PC-9 (cell line): ENCODE data around the gene TDO2. TPM values are rescaled to one million over a fixed set of nuclear protein-coding genes. Genes with fewer than 3 reads are reported as not detected.

Experiments used
- BruUV-seq: library from RNA; stranded (reverse); fragments of 400-500 nt; replicated peaks from 2 replicates; lab custom pipeline; 2021; lab: Mats Ljungman, UMichigan
- CTCF ChIA-PET: fragments of 300-600 bp; sonication (Branson Sonifier 250); formaldehyde crosslinking; loops from one replicate; lab custom pipeline; 2022; ENCODE audit warnings: antibody characterized with exemption; lab: Charles Lee
- POLR2A ChIA-PET: fragments of 300-600 bp; sonication (Branson Sonifier 250); formaldehyde crosslinking; loops from one replicate; lab custom pipeline; 2022; ENCODE audit warnings: antibody characterized with exemption; ENCODE audit not compliant: unreplicated experiment; lab: Charles Lee
- DNase-seq, 2 experiments: peaks; one replicate each; pipeline versions ENCODE4 v3.0.0 to v3.0.0-alpha.2; 2015 to 2022; ENCODE audit warnings: mixed read lengths in 1 of 2
- H2AFZ ChIP-seq: fragments of 200-600 bp; sonication (generic); 2 replicates; pipeline ENCODE4 v1.8.1; 2017; ENCODE audit warnings: antibody characterized with exemption
- H3F3A ChIP-seq: fragments of 200-600 bp; sonication (generic); 2 replicates; pipeline ENCODE4 v1.8.1; 2017; ENCODE audit warnings: antibody characterized with exemption, mild to moderate bottlenecking, low read depth; ENCODE audit not compliant: insufficient read depth
- H3K27ac ChIP-seq: fragments of 200-600 bp; sonication (generic); 2 replicates; pipeline ENCODE4 v1.6.1; 2016; ENCODE audit warnings: mixed run types
- H3K27me3 ChIP-seq: fragments of 200-600 bp; sonication (generic); 2 replicates; pipeline ENCODE4 v1.6.1; 2016; ENCODE audit warnings: low read depth, mixed run types; ENCODE audit not compliant: insufficient read depth
- H3K36me3 ChIP-seq: fragments of 200-600 bp; sonication (generic); 2 replicates; pipeline ENCODE4 v1.6.1; 2016; ENCODE audit warnings: low read depth, mixed run types
- H3K4me1 ChIP-seq: fragments of 200-600 bp; sonication (generic); replicated peaks from 2 replicates; pipeline ENCODE4 v1.6.1; 2016; ENCODE audit warnings: mixed run types; ENCODE audit not compliant: insufficient read depth
- H3K4me2 ChIP-seq: fragments of 200-600 bp; sonication (generic); 2 replicates; pipeline ENCODE4 v1.6.1; 2017; ENCODE audit warnings: mixed run types
- H3K4me3 ChIP-seq: fragments of 200-600 bp; sonication (generic); 2 replicates; pipeline ENCODE4 v1.6.1; 2016; ENCODE audit warnings: mixed run types
- H3K79me2 ChIP-seq: fragments of 200-600 bp; sonication (generic); 2 replicates; pipeline ENCODE4 v1.6.1; 2017; ENCODE audit warnings: low read depth, mixed run types
- H3K9me2 ChIP-seq: fragments of 200-600 bp; sonication (generic); 2 replicates; pipeline ENCODE4 v1.8.1; 2017; ENCODE audit warnings: mild to moderate bottlenecking; ENCODE audit not compliant: insufficient read depth
- H3K9me3 ChIP-seq: fragments of 200-600 bp; sonication (generic); 2 replicates; pipeline ENCODE4 v1.8.1; 2016; ENCODE audit warnings: low read depth; ENCODE audit not compliant: insufficient read depth
- H4K20me1 ChIP-seq: fragments of 200-600 bp; sonication (generic); 2 replicates; pipeline ENCODE4 v1.8.1; 2017; ENCODE audit not compliant: insufficient read depth
- CTCF ChIP-seq: fragments of 200-600 bp; sonication (generic); conservative IDR thresholded peaks from 2 replicates; pipeline ENCODE4 v1.6.1; 2017; ENCODE audit warnings: mixed run types, antibody characterized with exemption, mild to moderate bottlenecking, moderate library complexity
- EZH2 ChIP-seq: fragments of 200-600 bp; sonication (generic); IDR thresholded peaks from 2 replicates; pipeline ENCODE4 v1.8.0; 2017; ENCODE audit warnings: antibody characterized with exemption, low read depth
- intact Hi-C: fragments of 100-400 bp; cut with micrococcal nuclease; formaldehyde crosslinking; loops from one replicate; pipeline ENCODE4 v1.10.0; 2022; ENCODE audit not compliant: unreplicated experiment
- total RNA-seq: library from RNA; stranded (reverse); gene quantifications from 2 replicates; pipeline ENCODE4 v1.2.3, GENCODE V29; 2021

The TDO2 gene
- total RNA-seq, 1 experiment from 2014 or later, result 1.3 TPM

- DNase-seq, result no peak
- no peak overlapping the region for H3K4me3 ChIP-seq
- POLR2A ChIA-PET, result no interaction called here
- no TSS peak for BruUV-seq
- no peak overlapping the region for H2AFZ ChIP-seq
- no peak for TF ChIP-seq EZH2
- TF ChIP-seq CTCF, result no peak
- H3F3A ChIP-seq, result no peaks in the 10 kb centered on the region
- no peak overlapping the region for H3K27ac ChIP-seq
- no peaks in the 10 kb centered on the region for H3K36me3 ChIP-seq
- H3K9me2 ChIP-seq, result no peaks in the 10 kb centered on the region
- CTCF ChIA-PET, result no interaction called here
- no peaks in the 10 kb centered on the region for H3K79me2 ChIP-seq
- no peaks in the 10 kb centered on the region for H3K9me3 ChIP-seq
- H3K4me2 ChIP-seq, result no peak overlapping the region
- no peaks in the 10 kb centered on the region for H3K4me1 ChIP-seq
- intact Hi-C loops, result no loop called here
- H3K27me3 ChIP-seq, result no peaks in the 10 kb centered on the region
- H4K20me1 ChIP-seq, result no peaks in the 10 kb centered on the region
Measured at GRCh38 chr4:155907556-155907955, 4.1 kb downstream of the TDO2 start.

- H3K4me3 ChIP-seq, result no peak overlapping the region
- intact Hi-C loops, result no loop called here
- no peak overlapping the region for H3K27ac ChIP-seq
- no peak overlapping the region for H2AFZ ChIP-seq
- no peak for DNase-seq
- no peaks in the 10 kb centered on the region for H3K9me2 ChIP-seq
- no peaks in the 10 kb centered on the region for H3K4me1 ChIP-seq
- H3K79me2 ChIP-seq, result no peaks in the 10 kb centered on the region
- no peaks in the 10 kb centered on the region for H4K20me1 ChIP-seq
- no peaks in the 10 kb centered on the region for H3K36me3 ChIP-seq
- no peaks in the 10 kb centered on the region for H3F3A ChIP-seq
- ChIA-PET POLR2A (no interaction called here), CTCF (no interaction called here)
- H3K9me3 ChIP-seq, result no peaks in the 10 kb centered on the region
- H3K27me3 ChIP-seq, result no peaks in the 10 kb centered on the region
- H3K4me2 ChIP-seq, result no peak overlapping the region
- no TSS peak for BruUV-seq
- TF ChIP-seq EZH2 (no peak), CTCF (no peak)
Measured at GRCh38 chr4:155908187-155909139, 5.0 kb downstream of the TDO2 start.

- Histone ChIP-seq H3K79me2 (no peaks in the 10 kb centered on the region), H3K4me3 (no peak overlapping the region), H2AFZ (no peak overlapping the region), H4K20me1 (no peaks in the 10 kb centered on the region), H3K9me3 (no peaks in the 10 kb centered on the region), H3K4me2 (no peak overlapping the region), H3K36me3 (no peaks in the 10 kb centered on the region), H3K4me1 (no peaks in the 10 kb centered on the region), H3K27me3 (no peaks in the 10 kb centered on the region), H3F3A (no peaks in the 10 kb centered on the region), H3K9me2 (no peaks in the 10 kb centered on the region), H3K27ac (no peak overlapping the region)
- ChIA-PET CTCF (no interaction called here), POLR2A (no interaction called here)
- TF ChIP-seq EZH2 (no peak), CTCF (no peak)
- intact Hi-C loops, result no loop called here
- no TSS peak for BruUV-seq
- DNase-seq, result no peak
Measured at GRCh38 chr4:155909615-155910226, 6.2 kb downstream of the TDO2 start.
